Measurements from ENCODE around the gene SNAP25.

- TF ChIP-seq CTCF (IDR thresholded peaks at IDR 0.05; ENCODE audit: insufficient read depth, low read length, poor library complexity, severe bottlenecking) (no peak), EZH2phosphoT487 (conservative IDR thresholded peaks at IDR 0.05; ENCODE audit: low read length) (no peak)
These were observed 38.9 kb upstream of the SNAP25 start for GRCh38 chr20:10179574-10180298.
